Parathyroid adenoma (tissue), 2 donors: ENCODE data around the gene SLC35E4.
A peak's percentile ranks its signal among the peaks of the same experiment; 100 is the strongest.

ENCODE experiments used
- H2AFZ ChIP-seq: fragments of 300-600 bp; sonication (generic); one replicate; pipeline ENCODE4 v1.7.0; 2017; ENCODE audit warnings: antibody characterized with exemption, mild to moderate bottlenecking
- H3K27ac ChIP-seq: fragments of 300-600 bp; sonication (generic); one replicate; pipeline ENCODE4 v1.7.0; 2017
- H3K27me3 ChIP-seq: fragments of 300-600 bp; sonication (generic); one replicate; pipeline ENCODE4 v1.7.0; 2017; ENCODE audit warnings: low read length; ENCODE audit not compliant: control insufficient read depth, insufficient read depth
- H3K36me3 ChIP-seq: fragments of 300-600 bp; sonication (generic); one replicate; pipeline ENCODE4 v1.7.0; 2017; ENCODE audit warnings: low read length; ENCODE audit not compliant: control insufficient read depth, insufficient read depth
- H3K4me1 ChIP-seq: fragments of 300-600 bp; sonication (generic); one replicate; pipeline ENCODE4 v1.7.0; 2017; ENCODE audit warnings: control low read depth
- H3K4me2 ChIP-seq: fragments of 300-600 bp; sonication (generic); one replicate; pipeline ENCODE4 v1.7.0; 2017; ENCODE audit warnings: low read length
- H3K4me3 ChIP-seq: fragments of 300-600 bp; sonication (generic); one replicate; pipeline ENCODE4 v1.7.0; 2017; ENCODE audit warnings: low read depth, low read length
- H3K79me2 ChIP-seq: fragments of 300-600 bp; sonication (generic); one replicate; pipeline ENCODE4 v1.7.0; 2017; ENCODE audit warnings: control low read depth
- H3K9ac ChIP-seq: fragments of 300-600 bp; sonication (generic); one replicate; pipeline ENCODE4 v1.7.0; 2017; ENCODE audit warnings: mild to moderate bottlenecking
- H3K9me3 ChIP-seq: fragments of 300-600 bp; sonication (generic); one replicate; pipeline ENCODE4 v1.7.0; 2017; ENCODE audit warnings: low read length; ENCODE audit not compliant: control insufficient read depth
- TF ChIP-seq, protein P1 (sequence below): fragments of 300-600 bp; sonication (generic); IDR thresholded peaks from one replicate; pipeline ENCODE4 v1.7.0; 2017; ENCODE audit warnings: antibody characterized with exemption, mild to moderate bottlenecking
- donor health status: primary hyperparathyroidism.

SLC35E4 gene

DNA sequence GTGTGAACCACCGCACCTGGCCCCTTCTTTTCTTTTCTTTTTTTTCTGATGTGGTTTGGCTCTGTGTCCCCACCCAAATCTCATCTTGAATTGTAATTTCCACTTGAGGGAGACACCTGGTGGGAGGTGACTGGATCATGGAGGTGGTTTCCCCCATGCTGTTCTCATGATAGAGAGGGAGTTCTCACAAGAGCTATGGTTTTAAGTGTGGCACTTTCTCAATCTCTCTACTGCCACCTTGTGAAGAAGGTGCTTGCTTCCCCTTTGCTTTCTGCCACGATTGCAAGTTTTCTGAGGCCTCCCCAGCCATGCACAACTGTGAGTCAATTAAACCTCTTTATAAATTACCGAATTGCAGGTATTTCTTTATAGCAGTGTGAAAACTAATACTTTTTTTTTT is 33.5 kb upstream of the SLC35E4 start:
- Histone ChIP-seq H3K4me2 (no peak overlapping the region), H3K4me3 (no peak overlapping the region), H2AFZ (no peak overlapping the region), H3K27ac (no peak overlapping the region), H3K9me3 (no peaks in the 10 kb centered on the region), H3K9ac (no peak overlapping the region), H3K4me1 (peaks cover 3% of the 10 kb centered on the region), H3K36me3 (no peaks in the 10 kb centered on the region), H3K79me2 (no peaks in the 10 kb centered on the region), H3K27me3 (no peaks in the 10 kb centered on the region)
- TF ChIP-seq, protein P1, sequence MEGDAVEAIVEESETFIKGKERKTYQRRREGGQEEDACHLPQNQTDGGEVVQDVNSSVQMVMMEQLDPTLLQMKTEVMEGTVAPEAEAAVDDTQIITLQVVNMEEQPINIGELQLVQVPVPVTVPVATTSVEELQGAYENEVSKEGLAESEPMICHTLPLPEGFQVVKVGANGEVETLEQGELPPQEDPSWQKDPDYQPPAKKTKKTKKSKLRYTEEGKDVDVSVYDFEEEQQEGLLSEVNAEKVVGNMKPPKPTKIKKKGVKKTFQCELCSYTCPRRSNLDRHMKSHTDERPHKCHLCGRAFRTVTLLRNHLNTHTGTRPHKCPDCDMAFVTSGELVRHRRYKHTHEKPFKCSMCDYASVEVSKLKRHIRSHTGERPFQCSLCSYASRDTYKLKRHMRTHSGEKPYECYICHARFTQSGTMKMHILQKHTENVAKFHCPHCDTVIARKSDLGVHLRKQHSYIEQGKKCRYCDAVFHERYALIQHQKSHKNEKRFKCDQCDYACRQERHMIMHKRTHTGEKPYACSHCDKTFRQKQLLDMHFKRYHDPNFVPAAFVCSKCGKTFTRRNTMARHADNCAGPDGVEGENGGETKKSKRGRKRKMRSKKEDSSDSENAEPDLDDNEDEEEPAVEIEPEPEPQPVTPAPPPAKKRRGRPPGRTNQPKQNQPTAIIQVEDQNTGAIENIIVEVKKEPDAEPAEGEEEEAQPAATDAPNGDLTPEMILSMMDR, result no peak

DNA sequence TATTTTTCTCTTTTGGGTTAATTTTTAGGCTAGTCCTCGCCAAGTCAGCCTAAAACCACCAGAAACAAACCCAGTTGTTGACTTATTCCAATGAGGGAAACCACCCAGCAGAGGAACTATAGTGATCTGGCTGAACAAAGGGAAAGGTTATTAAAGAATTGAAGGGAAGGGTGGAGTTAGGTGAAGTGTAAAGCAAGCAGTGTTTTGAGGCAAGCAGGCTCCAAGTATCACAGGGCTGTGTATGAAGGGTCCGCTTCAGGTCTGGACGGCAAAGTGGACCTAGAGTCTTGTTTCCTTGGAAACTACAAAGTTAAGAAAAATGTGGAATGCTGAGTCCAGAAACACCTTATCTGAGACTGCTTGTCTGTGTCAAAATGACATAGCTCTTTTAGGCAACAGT is 31.8 kb upstream of the SLC35E4 start:
- Histone ChIP-seq H3K4me2 (no peak overlapping the region), H3K27ac (no peak overlapping the region), H3K79me2 (no peaks in the 10 kb centered on the region), H3K36me3 (no peaks in the 10 kb centered on the region), H3K9ac (no peak overlapping the region), H2AFZ (no peak overlapping the region), H3K9me3 (no peaks in the 10 kb centered on the region), H3K27me3 (no peaks in the 10 kb centered on the region), H3K4me3 (no peak overlapping the region), H3K4me1 (peaks cover 4% of the 10 kb centered on the region)
- TF ChIP-seq, protein P1, result no peak

DNA sequence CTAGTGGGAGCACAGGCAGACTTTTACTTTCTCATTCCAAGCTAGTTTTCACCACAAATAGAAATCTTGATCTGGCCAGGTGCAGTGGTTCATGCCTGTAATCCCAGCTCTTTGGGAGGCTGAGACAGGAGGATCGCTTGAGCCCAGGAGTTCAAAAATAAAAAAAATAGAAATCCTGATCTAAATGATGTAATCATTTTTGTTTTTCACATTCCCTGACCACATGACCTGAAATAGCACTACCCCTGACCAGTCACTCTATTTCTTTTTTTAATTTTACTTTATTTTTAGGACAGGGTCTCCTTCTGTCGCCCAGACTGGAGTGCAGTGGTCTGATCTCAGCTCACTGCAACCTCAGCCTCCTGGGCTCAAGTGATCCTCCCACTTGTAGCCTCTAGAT is 30.9 kb upstream of the SLC35E4 start:
- Histone ChIP-seq H3K4me2 (no peak overlapping the region), H3K9ac (no peak overlapping the region), H3K27ac (no peak overlapping the region), H3K9me3 (no peaks in the 10 kb centered on the region), H3K4me3 (no peak overlapping the region), H2AFZ (no peak overlapping the region), H3K27me3 (no peaks in the 10 kb centered on the region), H3K79me2 (no peaks in the 10 kb centered on the region), H3K36me3 (no peaks in the 10 kb centered on the region), H3K4me1 (peaks cover 4% of the 10 kb centered on the region)
- TF ChIP-seq, protein P1, result no peak

DNA sequence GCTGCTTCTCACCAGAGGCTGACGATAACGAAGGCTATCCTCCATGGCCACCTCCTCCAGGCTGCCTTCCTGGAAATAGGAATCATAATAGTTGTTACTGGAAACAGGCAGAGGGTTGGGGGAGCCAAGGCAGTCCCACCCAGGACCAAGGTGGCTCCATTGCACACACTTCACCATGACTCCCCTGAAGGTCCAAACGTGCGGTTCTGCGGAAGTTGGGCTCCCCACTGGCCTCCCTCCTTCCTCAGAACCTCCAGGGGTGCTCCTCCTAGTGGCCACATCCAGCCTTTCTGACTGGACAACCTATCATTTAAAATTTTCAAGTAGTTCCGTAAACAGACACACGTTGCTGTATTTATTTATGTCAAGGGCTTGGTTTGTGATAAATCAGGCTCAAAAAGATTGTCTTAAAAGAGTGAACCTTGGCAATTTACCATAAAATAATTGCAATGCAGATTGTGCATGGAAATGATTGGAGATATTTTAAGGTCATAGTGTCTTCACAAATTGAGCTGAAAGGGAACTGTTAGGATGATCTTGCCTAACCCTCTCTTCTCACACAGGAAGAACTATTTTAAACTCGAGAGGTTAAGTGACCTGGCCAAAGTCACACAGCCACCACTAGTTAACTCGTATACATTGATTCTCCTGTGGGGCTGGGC is 30.0 kb upstream of the SLC35E4 start:
- Histone ChIP-seq H3K4me3 (no peak overlapping the region), H3K9me3 (no peaks in the 10 kb centered on the region), H3K4me1 (peaks cover 4% of the 10 kb centered on the region), H3K27ac (no peak overlapping the region), H3K36me3 (no peaks in the 10 kb centered on the region), H2AFZ (peak overlapping the region; percentile 10), H3K79me2 (no peaks in the 10 kb centered on the region), H3K4me2 (no peak overlapping the region), H3K27me3 (no peaks in the 10 kb centered on the region), H3K9ac (no peak overlapping the region)
- TF ChIP-seq, protein P1, result peak; percentile 45
